22Rv1 (cell line): ENCODE data around the gene EDIL3.

Experiments used
- CTCF ChIP-seq: fragments of 450-650 bp; IDR thresholded peaks from 2 replicates; pipeline ENCODE4 v1.5.1; 2017; ENCODE audit warnings: mild to moderate bottlenecking
- ZFX ChIP-seq: fragments of 450-650 bp; IDR thresholded peaks from 2 replicates; pipeline ENCODE4 v1.6.1; 2017; ENCODE audit warnings: antibody characterized with exemption, borderline replicate concordance

DNA sequence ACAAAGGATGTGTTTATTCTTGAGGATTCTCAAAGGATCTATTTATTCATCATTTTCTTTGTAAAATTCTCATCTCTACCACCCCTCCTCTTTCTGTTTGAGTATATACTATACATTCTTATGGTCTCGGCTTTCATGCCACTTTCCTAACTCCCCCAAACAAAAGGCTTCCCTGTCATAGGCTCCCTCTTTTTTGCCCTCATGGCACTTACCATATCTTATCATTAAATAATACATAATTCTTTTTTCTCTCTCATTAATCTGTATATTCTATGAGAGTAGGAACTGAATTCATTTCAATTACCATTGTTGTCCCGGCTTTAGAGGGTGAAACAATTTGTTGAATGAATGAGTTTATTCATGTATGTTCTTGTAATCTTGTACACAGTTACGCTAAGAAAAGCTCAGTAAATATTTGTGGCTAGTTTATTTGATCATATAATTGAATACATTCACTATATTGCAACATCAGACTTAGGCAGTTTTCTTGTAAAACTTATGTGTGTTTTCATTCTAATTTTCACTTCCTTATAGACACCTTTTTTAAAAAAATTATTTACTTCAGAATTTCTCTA is 254.6 kb downstream of the EDIL3 start:
- TF ChIP-seq CTCF (no peak), ZFX (no peak)
